Activated gamma-delta T cell treated with Interleukin-2 at 50 U/mL for 16 hours (primary cell): ENCODE data around the gene HDHD3.
"Not testable (repeated sequence)": the region's sequence is repeated elsewhere in the genome, so short reads cannot be mapped to it uniquely, and the experiment has no call there.

Source experiments
- DNase-seq: peaks from one replicate; pipeline ENCODE4 v3.0.0-alpha.2; 2020

The HDHD3 gene, protein sequence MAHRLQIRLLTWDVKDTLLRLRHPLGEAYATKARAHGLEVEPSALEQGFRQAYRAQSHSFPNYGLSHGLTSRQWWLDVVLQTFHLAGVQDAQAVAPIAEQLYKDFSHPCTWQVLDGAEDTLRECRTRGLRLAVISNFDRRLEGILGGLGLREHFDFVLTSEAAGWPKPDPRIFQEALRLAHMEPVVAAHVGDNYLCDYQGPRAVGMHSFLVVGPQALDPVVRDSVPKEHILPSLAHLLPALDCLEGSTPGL

DNA sequence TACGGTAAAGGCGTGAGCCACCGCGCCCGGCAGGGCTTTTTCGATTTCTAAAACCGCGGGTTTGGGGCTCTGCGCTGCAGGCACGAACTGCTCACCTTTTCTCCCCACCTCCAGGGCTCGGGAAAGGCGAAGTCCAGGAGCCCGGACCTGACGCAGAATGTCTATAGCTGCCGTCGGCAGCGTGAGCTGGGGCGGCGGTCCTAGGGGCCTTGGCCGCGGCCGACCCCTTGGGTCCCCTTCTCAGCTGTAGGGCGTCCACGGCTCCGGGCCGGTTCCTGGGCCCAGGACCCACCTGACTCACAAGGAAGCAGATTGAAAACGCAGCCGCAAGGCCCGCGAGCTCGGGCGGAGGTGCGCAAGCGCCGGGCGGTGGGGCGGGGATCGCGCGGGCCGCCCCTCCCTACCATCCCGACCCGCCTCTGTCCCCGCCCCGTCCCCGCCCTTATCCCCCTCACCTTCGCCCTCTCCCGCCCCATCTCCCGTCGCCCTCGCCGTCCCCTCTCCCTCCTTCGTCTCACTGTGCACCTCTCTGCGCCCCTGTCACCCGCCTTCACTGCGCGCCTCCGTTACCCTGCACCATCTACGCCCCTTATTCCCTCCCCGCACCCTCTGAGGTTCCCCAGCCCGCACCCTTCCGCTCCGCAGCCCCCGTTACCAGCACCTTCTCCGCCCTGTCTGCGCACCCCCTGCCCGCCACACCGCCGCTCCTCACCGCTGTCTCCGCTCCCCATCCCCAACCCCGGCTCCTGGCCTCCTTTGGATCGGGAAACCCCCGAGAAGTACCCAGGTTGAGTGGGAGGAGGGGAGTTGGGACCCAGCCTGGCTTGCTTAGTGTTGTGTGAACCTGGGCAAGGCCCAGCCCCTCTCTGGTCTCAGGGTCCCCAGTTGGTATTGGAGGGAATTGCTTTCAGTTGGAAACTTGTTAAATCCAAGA lies at the start of gene HDHD3:
HDHD3 (minus strand) TSS at position 353 of the 934 bp plus-strand sequence. CDS start 2,632 bp downstream, outside the sequence.
- peak; percentile 77 for DNase-seq

DNA sequence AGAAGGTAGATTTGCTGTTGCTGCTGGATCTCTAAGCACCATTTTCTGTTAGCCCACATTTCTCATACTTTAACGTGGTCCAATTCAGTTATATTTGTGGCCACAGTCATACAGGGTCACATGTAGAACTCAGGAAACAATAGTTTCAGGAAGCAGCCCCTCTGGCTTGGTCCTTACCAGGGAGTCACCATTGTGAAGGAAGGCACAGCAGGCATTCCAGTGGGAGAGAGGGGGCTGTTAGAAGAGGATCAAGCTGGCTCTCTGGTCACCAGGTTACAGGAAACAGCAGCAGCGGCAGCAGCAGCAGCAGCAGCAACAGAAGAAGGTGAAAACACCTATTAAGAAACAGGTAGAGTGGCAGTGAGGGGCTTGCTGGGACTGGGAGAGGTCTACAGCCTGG lies 48.3 kb upstream of the HDHD3 start:
- no peak for DNase-seq

DNA sequence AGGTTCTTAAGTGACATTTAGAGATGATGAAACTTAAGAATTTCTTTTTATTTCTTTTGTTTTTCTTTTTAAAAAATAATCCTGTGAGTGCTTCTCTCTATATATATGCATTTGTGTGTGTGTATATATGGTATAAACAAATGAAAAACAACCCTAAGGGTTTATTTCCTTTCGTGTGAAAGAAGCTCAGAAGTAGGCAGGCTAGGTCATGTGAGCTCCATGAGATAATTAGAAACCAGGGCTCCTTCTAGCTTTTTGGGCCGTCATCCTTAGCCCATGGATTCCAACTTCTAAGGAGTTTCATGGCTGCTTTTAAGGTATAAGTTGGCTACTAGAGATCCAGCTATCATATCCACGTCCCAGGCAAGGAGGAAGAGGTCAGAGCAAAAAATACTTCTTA lies 44.9 kb upstream of the HDHD3 start:
- DNase-seq, result no peak

DNA sequence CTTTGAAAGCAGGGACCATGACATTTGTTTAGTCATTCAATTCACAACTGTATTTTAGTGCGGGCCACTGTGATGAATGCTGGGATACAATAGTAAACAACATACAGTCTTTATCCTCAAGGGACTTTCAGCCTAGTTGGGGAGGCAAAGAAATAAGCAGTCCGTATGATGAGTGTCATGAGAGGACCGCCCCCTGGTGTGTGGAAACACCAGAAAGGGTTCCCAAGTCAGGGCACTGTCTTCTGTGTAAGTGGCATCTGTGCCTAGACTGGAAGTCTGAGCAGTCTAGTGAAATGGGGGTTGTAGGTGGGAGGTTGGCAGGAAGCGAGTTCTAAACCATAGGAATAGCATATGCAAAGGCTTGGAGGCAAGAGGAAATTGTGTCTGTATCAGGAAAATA lies 40.6 kb upstream of the HDHD3 start:
- DNase-seq, result no peak

DNA sequence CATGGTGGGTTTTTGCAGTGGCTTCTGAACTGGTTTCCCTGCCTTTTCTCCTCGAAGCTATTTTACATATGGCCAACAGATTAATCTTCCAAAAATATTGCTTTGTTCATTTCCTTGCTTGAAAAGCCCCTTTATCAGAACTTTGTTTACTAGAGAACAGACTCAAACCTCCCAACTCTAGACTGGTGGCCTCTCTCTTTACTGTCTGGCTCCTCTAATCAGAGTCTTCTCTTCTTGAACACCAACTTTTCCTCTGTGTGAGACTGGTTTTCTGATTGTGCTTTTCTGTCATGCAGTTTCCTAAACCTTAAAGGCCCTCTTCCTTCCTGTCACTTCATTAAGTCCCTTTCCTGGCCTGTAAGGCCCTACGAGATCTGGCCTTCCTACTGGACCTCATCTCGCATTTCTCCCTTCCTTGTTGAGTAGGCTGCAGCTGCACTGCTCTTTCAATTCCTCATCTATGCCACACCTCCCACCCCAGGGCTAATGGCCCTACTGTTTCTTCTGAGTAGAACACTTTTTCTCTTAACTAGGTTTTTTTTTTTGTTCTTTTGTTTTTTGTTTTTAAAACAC lies 39.4 kb upstream of the HDHD3 start:
- no peak for DNase-seq

DNA sequence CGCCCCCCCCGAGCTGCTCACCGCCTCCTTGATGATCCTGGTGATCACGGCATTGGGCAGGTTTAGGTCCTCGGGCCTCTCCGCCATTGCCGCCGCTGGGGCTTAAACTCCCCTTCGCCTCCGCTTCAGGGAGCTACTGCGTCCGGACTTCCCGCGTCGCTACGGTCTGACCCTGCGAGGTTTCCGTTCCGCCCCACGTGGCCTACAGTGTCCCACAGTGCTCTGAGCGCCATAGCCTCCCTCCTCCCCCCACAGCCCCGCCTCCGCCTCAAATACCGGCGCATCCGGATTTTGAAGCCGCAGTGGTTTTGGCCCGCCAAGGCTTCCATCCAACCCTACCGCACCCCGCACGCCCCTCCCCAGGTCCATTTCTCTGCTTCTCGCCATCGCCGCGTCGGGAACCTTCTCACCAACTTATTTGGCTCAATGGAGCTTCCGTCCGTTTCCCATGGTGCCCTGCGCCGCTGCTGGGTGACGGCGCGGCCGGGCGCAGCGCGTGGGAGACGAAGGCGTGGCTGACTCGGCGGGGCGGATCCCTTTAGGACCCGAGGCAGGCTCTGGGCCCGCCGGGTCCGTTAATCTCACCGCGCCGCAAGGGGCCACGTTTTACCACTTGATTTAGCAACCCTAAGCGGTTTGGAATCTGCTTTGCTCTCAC lies 33.5 kb upstream of the HDHD3 start, which contains the start of the genes C9orf43 and POLE3:
C9orf43 (plus strand) TSS at position 541 of the 658 bp plus-strand sequence. CDS start 2,747 bp downstream, outside the sequence.
POLE3 (minus strand) TSS at position 469 of the 658 bp plus-strand sequence; CDS start at position 87, 382 bp downstream.
- DNase-seq, result peak; percentile 91

DNA sequence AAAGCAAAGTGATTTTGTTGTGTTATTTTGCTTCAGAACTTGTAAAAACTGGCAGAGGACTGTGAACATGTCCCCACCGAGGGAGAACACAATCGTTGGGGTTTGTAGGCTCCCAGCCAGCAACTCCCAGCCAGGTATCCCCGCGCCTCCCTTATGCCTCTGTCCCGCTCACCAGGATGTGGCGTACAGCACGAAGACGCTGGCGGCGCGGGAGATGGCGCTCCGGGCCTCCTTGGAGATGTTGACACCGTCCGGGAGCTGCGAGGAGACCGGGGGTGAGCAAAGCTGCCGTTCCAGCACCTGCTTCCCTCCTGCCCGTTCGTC lies 33.1 kb upstream of the HDHD3 start:
- no peak for DNase-seq

DNA sequence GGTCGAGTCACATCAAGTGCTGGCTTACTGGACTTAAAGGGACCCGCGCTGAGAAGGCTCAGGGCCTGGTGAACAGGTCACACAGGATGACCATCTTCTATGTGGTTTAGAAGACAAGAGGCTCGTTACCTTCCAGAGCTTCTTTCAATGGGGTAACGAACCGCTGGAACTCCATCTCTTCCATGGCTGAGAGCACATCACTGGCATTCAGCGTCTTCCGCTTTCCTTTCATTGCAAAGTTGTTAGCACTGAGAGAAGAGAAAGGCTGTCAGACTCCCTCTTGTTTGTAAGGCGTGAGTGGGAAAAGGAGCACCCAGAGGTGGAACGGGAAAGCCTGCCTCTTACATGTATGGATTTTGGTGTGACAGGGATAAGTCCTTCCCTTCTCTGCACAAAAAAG lies 32.7 kb upstream of the HDHD3 start:
- DNase-seq, result no peak

DNA sequence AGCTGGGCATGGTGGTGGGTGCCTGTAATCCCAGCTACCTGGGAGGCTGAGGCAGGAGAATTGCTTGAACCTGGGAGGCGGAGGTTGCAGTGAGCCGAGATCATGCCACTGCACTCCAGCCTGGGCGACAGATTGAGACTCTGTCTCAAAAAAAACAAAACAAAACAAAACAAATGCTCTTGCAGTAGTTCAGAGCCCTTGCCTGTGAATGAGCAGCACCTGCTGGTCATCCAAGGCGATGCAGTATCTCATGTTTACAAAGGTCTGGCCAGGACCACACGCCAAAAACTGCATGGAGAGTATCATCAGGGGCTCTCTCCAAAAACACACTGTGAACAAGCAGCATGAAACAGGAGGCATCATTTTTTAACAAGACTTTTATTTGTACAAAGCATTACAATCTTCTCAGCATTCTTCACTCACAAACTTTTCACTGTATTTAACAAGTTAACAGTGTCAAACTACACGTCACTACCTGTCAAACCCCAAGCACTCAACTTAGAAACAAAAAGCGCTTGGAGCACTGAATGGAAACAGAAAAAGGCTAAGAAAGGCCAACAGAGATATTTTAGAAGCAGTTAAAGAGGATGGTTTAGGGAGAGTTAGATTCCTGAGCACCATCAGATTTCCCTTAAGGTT lies 30.2 kb upstream of the HDHD3 start:
- DNase-seq, result peak; percentile 55

DNA sequence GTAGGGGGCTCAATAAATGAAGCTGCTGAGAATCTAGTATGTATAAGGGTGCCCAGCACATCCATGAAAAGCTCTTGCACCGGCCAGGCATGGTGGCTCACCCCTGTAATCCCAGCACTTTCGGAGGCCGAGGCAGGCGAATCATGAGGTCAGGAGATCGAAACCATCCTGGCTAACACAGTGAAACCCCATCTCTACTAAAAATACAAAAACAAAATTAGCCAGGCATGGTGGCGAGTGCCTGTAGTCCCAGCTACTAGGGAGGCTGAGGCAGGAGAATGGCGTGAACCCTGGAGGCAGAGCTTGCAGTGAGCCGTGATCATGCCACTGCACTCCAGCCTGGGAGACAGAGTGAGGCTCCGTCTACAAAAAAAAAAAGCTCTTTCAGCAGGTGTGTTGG lies 29.6 kb upstream of the HDHD3 start:
- DNase-seq, result not testable (repeated sequence)

DNA sequence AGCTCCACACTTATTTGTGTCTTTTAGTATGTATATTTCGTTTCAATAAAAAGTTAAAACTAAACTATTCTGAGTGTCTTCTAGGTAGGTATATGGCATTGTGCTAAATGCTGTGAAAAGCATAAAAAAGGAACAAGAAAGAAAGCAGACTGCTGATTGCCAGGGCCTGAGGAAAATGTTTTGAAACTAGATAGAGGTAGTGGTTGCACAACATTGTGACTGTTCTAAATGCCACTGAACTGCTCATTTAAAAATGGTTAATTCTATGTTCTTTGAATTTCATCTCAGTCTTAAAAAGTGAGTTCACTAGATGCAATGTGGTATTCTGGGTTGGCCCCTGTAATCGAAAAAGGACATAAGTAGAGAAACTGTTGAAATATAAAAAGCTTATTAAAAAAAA lies 26.9 kb upstream of the HDHD3 start:
- no peak for DNase-seq

DNA sequence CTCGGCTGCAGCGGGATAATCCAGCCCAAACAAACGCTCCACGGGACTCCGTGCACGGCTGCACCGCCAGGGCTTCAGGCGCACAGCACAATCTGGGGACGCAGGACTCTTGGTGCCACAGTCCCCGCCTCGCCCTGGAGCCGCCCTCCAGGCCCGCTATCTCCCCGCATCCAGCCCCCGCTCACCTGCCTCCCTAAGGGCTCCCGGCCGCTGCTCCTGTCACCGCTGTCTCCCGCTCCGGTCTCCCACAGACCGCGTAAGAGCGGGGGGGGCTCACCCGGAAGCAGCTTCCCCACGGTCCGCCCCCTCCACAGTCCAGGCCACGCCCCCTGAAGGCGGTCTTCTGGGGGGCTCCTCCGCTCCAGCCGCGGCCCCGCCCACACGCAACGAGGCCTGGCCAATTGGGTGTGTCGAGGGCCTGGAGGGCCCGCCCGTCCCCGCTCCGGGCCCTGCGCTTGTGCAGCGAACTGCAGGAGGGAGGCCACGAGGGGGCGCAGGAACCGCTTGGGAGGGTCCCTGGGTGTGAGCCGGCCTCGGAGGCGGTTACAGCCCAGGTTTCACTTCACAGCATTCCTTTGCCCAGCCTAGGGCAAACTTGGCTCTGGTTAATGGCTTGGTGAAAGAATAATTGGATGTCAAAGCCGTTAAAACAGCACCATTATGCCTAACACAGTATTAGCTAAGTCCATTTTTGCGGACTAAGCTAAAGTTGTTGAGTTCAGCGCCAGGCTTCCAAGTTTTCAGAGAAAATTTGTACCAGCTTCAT lies 24.4 kb upstream of the HDHD3 start, which contains the start of gene ALAD:
ALAD (minus strand) TSS at position 258 of the 766 bp plus-strand sequence. CDS start 7,725 bp downstream, outside the sequence.
- DNase-seq, result peak; percentile 100

DNA sequence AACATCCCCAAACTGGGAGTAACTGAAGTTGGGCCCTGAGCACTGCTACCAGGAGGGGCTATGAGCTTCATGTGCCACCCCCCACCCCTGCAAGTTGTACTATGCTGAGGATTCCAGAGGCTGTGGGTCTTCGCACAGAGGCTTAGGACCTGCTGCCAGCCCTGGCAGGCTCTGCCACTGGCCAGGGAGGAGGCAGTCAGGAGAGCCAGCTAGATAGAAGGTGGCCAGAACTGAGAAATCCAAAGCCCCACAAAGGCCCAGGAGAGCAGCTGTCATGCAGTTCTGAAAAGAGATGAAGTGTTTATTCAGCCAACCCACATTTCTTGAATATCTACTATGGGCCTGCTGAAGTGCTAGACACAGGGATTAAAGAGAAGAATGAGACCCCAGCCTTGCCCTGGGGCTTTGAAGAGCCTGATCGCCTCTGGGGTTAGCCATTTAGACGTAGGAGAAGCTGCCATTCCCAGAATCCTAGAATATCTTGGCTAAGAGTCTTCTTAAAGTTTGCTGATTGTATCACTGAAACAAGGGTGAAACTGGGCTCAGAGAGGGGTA lies 22.9 kb upstream of the HDHD3 start:
- DNase-seq, result no peak

DNA sequence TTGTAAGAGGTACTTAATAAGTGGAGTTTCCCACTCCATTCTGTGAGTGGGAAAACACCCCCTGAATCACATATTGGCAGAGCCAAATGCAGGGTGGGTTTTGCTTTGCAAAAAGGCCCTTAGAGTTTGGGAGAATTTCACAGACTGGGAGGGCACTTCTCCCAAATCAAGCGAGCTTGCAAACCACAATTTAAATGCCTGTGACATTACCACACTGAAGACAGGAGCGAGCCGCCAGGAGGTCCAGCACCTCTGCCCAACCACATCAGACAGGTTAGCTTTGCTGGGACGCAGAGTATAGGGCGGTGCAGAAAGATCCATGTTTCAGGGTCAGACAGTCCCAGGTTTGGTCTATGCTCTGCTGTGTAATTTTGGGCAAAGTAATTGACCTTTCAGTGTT lies 22.0 kb upstream of the HDHD3 start:
- no peak for DNase-seq

DNA sequence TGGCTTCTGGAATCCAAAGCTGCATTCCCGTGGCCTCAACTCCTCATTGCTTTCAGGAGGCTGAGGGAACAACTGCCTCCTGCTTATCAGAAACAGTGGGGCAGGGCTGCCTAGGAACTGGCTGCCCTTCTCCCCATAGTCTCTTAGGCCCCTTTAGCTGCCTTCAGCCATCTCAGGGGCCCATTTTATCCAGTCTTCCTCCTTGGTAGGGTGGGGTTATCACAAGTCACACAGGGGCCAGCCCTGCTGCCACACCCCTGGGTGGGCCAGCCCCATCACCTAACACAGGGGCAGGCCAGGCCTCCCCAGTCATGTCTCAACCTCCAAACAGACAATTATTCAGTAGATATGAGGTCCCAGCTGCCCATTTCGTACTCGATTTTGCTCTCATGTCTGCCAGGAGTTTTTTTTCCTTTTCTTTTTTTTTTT lies 20.4 kb upstream of the HDHD3 start:
- DNase-seq, result no peak

DNA sequence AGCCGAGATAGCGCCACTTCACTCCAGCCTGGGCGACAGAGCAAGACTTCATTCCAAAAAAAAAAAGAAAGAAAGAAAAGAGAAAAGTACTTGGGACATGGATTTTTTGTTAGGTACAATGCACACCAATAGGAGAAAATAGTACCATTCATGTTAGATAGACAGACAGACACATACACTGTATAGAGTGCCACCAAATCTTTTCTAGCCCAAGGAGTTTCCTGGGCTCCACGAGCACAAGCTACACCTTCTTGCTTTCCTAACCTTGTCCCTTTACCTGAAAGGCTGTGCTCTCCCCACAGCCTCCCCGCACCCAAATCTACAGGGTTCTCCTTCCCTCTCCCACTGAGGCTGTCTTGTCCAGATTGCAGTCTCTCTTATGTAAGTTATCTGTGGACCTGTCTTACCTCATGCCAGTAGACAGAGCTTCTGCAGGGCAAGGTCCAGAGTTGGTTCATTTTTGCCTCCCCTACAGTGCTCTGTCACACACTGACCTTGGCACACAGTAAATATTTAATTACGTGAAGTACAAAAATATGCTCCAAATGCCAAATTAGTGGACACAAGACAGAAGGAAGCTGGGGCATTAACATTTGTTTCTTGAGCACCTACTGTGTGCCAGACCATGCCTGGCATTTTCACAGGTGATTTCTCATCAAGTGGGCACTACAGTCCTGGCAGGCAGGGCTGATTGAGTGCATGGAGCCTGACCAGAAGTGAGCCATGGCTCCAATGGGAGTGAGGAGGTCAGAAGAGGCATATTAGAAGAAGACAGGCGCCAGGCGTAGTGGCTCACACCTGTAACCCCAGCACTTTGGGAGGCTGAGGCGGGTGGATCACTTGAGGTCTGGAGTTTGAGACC lies 18.4 kb upstream of the HDHD3 start:
- DNase-seq, result no peak

DNA sequence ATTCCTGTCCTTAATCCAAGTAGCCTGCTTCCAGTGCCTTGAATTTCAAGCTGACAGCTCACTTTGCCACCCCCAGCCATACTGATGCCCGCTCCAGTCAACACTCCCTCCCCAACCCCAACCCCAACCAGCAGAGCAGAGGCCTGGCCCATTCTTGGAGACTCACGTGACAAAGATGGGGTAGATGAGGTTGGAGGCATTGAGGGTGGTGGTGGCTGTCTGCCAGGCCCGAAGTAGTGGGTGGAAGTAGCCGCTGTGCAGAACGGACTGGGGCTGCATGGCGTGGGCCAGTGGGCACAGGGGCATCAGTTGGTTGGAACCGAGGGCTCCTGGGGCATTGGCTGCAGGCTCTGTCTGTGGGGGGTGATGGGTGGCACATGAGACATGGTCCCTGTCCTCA lies 16.5 kb upstream of the HDHD3 start:
- no peak for DNase-seq

DNA sequence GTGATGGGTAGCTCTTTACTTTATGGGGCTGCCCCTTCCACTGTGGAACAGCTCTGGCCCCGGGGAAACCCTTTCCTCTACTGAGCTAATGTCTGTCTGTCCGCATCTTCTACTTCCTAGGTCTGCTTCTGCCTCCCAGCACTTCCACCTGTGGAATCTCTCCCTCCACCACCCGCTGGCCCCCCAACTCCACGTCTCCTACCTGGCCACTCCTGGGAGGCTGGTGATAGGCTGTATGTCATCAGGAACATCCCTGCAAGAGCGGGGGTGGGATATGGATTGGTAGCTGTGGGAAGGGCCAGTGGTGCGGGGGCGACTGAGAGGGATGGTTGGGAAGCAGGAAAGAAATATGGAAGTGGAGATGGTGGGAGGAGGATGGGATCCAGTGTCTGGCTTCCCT lies 15.1 kb upstream of the HDHD3 start:
- DNase-seq, result no peak

DNA sequence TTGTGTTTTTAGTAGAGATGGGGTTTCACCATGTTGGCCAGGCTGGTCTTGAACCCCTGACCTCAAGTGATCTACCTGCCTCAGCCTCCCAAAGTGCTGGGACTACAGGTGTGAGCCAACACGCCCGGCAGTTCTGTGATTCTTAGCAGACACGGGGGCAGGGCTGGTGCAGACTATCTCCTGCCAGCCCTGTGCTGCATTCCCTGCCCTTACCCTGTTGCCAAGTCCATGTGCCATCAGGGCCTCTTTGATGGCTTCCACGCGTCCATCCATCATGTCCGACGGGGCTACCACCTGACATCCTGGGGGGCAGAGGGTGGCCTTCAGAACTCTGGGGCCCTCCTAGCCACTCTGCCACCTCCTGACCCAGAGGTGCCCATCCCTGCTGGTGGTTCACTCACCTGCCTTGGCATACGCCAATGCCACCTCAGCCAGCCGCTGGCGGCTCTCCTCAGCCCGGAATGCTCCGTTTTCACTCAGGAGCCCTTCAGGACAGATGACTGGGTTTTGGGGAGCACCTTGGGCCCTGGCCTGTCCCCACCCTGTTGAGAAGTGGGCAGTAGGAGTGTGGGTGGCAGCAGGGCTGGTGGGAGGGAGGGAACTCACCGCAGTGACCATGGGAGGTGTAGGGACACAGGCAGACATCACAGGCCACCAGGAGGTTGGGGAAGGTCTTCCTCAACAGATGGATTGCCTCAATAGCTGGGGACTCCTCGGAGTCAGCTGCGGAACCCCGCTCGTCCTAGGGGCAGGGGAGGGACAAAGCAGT lies 13.6 kb upstream of the HDHD3 start:
- DNase-seq, result no peak

DNA sequence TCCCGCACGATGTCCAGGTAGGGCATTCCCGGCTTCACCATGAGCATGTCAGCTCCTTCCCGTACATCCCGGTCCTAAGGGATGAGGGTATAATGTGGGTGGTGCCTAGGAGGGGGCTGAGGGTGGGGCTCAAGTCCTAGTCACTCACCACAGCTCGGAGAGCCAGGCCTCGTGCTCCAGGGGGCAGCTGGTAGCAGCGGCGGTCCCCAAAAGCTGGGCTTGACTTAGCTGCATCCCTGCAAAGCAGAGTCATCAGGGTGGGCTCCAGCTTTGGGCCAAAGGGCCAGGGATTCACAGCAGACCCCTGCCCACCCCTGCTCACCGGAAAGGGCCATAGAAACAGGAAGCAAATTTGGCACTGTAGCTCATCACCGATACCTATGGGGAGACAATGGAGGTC lies 12.7 kb upstream of the HDHD3 start:
- no peak for DNase-seq
